Measurements from ENCODE around the gene ITGB8. TPM values are rescaled to one million over a fixed set of nuclear protein-coding genes. Genes with fewer than 3 reads are reported as not detected.

Gene ITGB8
- total RNA-seq, 2 donors from 2014 or later: 22.1 to 38.6 TPM

GRCh38 chr7:20352573-20353306, 22.0 kb downstream of the ITGB8 start:
- H3K27me3 ChIP-seq: no peaks in the 10 kb centered on the region
- H3K36me3 ChIP-seq (replicated peaks in 1 of 2; ENCODE audit: insufficient read depth in 1 of 2, low read depth in 2 of 2): no peaks in the 10 kb centered on the region
- H3K4me3 ChIP-seq: no peak overlapping the region
- intact Hi-C loops (cut with DNase I): no loop called here
- peaks cover 7% of the 10 kb centered on the region for H3K4me1 ChIP-seq
- 79 to 85% methylated on average over 4 of the region's 4 CpGs for WGBS, 2 donors
- no peaks in the 10 kb centered on the region for H3K9me3 ChIP-seq
- H3K27ac ChIP-seq: peak overlapping the region in 1 of 4 donors; percentile 4
- no peak for TF ChIP-seq POLR2A (IDR thresholded peaks at IDR 0.05)
- TF ChIP-seq CTCF (IDR thresholded peaks at IDR 0.05): no peak
- DNase-seq: no peak
- peak; percentile 56 for ATAC-seq

GRCh38 chr7:20354610-20355528, 24.2 kb downstream of the ITGB8 start:
- no peaks in the 10 kb centered on the region for H3K27me3 ChIP-seq
- no peaks in the 10 kb centered on the region for H3K36me3 ChIP-seq (replicated peaks in 1 of 2; ENCODE audit: insufficient read depth in 1 of 2, low read depth in 2 of 2)
- 60 to 71% methylated on average over 9 of the region's 9 CpGs for WGBS, 2 donors
- DNase-seq: no peak
- H3K9me3 ChIP-seq: no peaks in the 10 kb centered on the region
- no peak for ATAC-seq
- TF ChIP-seq POLR2A (IDR thresholded peaks at IDR 0.05): no peak
- no peak for TF ChIP-seq CTCF (IDR thresholded peaks at IDR 0.05)
- intact Hi-C loops (cut with DNase I): no loop called here
- H3K4me1 ChIP-seq: peaks cover 7% of the 10 kb centered on the region
- no peak overlapping the region for H3K27ac ChIP-seq
- no peak overlapping the region for H3K4me3 ChIP-seq

GRCh38 chr7:20358106-20358505, 27.4 kb downstream of the ITGB8 start:
- no peaks in the 10 kb centered on the region for H3K9me3 ChIP-seq
- no peak for TF ChIP-seq CTCF (IDR thresholded peaks at IDR 0.05)
- no peaks in the 10 kb centered on the region for H3K27me3 ChIP-seq
- ATAC-seq (no peak), DNase-seq (no peak)
- 86 to 95% methylated on average over 3 of the region's 3 CpGs for WGBS, 2 donors
- no peak overlapping the region for H3K4me3 ChIP-seq
- no peaks in the 10 kb centered on the region for H3K4me1 ChIP-seq
- intact Hi-C loops (cut with DNase I): no loop called here
- H3K36me3 ChIP-seq (replicated peaks in 1 of 2; ENCODE audit: insufficient read depth in 1 of 2, low read depth in 2 of 2): no peaks in the 10 kb centered on the region
- no peak overlapping the region for H3K27ac ChIP-seq

GRCh38 chr7:20358762-20359282, 28.1 kb downstream of the ITGB8 start:
- TF ChIP-seq POLR2A (IDR thresholded peaks at IDR 0.05) (no peak), CTCF (IDR thresholded peaks at IDR 0.05) (no peak)
- Histone ChIP-seq H3K27me3 (no peaks in the 10 kb centered on the region), H3K4me3 (no peak overlapping the region), H3K9me3 (no peaks in the 10 kb centered on the region), H3K4me1 (no peaks in the 10 kb centered on the region), H3K36me3 (replicated peaks in 1 of 2; ENCODE audit: insufficient read depth in 1 of 2, low read depth in 2 of 2) (no peaks in the 10 kb centered on the region), H3K27ac (no peak overlapping the region)
- whole genome bisulfite sequencing, 2 donors: 86 to 89% methylated on average over 3 of the region's 3 CpGs
- intact Hi-C loops (cut with DNase I): no loop called here
- no peak for DNase-seq
- no peak for ATAC-seq
